Loucy (cell line): ENCODE measurements around the gene ARHGAP15.

Experiments used
- EZH2phosphoT487 ChIP-seq: fragments of 200-600 bp; IDR thresholded peaks from 2 replicates; pipeline ENCODE4 v1.6.1; 2018; ENCODE audit warnings: antibody characterized with exemption, mild to moderate bottlenecking, moderate library complexity, borderline replicate concordance
- TF ChIP-seq, protein P1 (sequence below): fragments of 200-600 bp; sonication (generic); conservative IDR thresholded peaks from 2 replicates; pipeline ENCODE4 v1.5.1; 2014; ENCODE audit warnings: mild to moderate bottlenecking, antibody characterized with exemption, low read length

DNA sequence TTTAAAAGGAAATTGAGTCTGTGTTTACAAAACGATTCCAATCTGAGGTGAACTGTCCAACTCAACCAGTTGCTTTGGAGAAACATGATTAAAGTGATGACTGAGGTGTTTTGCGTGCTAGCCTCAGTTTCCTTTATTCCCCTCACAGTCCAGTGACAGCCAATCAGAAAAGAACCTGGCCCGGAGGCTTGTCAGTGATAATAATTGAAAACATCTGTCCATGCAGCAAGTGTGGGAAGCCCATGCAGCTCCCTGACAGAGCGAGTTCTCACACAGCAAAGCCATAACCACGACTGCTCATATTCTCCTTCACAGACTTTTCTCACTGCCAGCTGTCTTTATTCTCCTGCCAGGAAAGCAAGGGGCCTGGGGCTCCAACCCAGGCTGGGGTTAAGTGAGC is 613.4 kb downstream of the ARHGAP15 start:
- TF ChIP-seq, protein P1, sequence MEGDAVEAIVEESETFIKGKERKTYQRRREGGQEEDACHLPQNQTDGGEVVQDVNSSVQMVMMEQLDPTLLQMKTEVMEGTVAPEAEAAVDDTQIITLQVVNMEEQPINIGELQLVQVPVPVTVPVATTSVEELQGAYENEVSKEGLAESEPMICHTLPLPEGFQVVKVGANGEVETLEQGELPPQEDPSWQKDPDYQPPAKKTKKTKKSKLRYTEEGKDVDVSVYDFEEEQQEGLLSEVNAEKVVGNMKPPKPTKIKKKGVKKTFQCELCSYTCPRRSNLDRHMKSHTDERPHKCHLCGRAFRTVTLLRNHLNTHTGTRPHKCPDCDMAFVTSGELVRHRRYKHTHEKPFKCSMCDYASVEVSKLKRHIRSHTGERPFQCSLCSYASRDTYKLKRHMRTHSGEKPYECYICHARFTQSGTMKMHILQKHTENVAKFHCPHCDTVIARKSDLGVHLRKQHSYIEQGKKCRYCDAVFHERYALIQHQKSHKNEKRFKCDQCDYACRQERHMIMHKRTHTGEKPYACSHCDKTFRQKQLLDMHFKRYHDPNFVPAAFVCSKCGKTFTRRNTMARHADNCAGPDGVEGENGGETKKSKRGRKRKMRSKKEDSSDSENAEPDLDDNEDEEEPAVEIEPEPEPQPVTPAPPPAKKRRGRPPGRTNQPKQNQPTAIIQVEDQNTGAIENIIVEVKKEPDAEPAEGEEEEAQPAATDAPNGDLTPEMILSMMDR = no peak
- TF ChIP-seq EZH2phosphoT487 = no peak
